ENCODE data around the gene MRPL43.

Gene MRPL43

DNA sequence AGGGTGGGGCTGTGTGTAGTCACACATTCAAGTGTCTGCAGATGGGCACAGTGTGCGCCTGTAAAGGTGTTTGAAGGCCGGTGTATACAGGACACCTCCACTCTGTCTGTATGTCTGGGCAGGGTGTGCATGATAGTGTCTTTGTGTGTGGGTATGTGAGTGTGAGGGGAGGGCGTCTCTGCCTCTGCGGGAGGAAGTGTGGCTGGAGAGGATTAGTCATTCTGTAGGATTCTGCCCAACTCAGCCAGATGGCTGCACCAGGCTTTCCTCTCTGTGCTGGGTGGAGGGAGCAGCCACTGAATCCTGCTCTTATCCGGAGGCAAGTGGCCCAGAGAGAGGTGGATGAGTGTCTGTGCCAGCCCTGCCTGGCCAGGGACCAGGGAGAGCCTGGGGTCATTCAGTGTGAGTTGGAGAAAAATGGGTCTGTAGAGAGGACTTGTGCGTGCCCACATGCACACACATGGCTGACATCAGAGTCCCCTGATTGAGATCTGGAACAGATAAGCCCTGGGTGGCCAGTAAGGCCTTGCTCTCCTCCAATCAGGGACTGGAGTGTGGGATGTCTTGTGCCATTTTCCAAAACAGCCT, 45.4 kb upstream of the MRPL43 start:
- peak overlapping the region; percentile 88 for H3K4me3 ChIP-seq (ENCODE audit: low read depth, low read length)
- no peak for TF ChIP-seq CTCF (IDR thresholded peaks at IDR 0.05; ENCODE audit: low read depth, low read length, missing control alignments)
- peak; percentile 75 for DNase-seq (ENCODE audit: low read depth)
- in situ Hi-C loops (cut with HindIII; ENCODE audit: low sequenced_read_pairs): loop anchor here (5.0 kb wide), 1 partner anchor 35 kb away; the partner anchor contains the start of gene LZTS2

DNA sequence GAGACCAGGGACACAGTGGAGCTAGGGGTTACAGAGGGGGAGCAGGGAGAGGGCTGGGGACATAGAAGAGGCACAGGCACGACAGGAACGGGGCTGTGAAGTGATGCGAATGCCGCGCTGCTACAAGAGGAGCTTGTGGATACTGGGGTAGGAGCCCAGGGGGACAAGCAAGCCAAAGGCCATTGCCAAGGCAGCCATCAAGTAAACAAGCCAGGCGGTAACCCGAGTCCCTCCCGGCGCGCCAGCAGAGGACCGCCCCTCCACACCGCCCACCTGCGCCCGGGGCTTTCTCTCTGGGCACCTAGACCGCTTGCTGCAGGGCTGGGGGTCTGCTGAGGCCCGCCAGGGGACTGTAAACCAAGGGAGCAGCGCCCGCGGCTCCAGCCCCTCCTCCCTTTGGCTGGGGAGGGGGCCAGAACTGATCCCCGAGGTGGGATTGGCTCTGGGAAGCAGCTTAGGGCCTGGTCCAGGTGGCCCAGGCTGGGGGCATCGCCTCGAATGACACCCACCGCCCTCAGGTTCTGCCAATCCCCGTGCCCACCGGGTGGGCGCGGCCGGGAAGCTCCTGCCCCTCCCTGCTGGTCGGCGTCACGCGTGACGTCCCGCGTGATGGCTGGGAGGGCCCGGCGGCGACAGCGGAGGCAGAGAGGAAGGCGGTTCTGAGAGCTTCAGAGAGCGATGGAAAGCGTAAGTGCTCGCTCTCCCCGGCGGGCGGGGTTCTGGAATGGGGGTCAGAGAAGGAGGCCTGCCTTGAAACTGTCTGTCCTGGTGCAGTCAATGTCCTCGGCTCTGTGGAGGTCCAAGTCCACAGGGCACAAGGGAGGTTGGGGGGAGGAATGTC, 44.7 kb upstream of the MRPL43 start:
- no peak for DNase-seq (ENCODE audit: low read depth)
- TF ChIP-seq CTCF (IDR thresholded peaks at IDR 0.05; ENCODE audit: low read depth, low read length, missing control alignments): no peak
- peak overlapping the region; percentile 88 for H3K4me3 ChIP-seq (ENCODE audit: low read depth, low read length)
- in situ Hi-C loops (cut with HindIII; ENCODE audit: low sequenced_read_pairs): loop anchor here (5.0 kb wide), 1 partner anchor 35 kb away; the partner anchor contains the start of gene LZTS2

DNA sequence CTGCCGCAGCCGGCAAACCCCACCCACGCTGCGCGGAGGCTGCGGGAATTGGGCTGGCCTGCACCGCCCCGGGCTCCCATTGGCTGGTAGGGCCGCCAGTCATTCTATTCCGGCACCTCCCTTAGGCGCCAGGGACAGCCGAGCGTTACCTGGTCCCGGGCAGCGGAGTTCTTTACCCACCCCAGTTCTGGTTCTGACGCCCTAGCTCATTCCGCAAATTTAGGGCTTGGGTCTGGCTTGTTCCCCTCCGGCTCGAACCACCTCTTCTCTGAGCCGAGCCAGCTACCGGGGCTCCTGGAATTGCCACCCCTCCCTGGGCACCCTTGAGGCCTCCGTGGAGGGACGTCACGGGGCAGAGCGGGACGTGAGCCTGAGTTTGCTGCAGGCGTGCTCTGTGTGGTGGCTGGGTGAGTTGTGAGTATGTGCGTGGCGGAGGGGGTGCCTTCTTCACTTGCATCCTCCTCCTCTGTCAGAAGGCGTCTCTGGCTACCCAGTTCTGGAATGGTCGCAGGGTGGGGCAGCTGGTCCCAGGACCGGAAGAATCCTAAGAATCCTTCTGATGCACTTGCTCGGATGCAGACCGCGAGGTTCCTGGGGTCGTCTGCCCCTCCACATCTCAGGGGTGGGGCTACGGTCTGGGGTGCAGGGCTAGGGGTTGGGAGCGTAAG, 44.0 kb upstream of the MRPL43 start, which contains the start of the genes PDZD7 and SFXN3:
PDZD7 (minus strand) TSS at position 2 of the 668 bp plus-strand sequence. CDS start 910 bp downstream, outside the sequence.
SFXN3 (plus strand) TSS at position 107 of the 668 bp plus-strand sequence. CDS start 3,461 bp downstream, outside the sequence.
- H3K4me3 ChIP-seq (ENCODE audit: low read depth, low read length): peak within 1 kb of the TSS; percentile 88
- in situ Hi-C loops (cut with HindIII; ENCODE audit: low sequenced_read_pairs): loop anchor here (5.0 kb wide), 1 partner anchor 34 kb away; the partner anchor contains the start of gene LZTS2
- no peak for TF ChIP-seq CTCF (IDR thresholded peaks at IDR 0.05; ENCODE audit: low read depth, low read length, missing control alignments)
- DNase-seq (ENCODE audit: low read depth): peak; percentile 76

DNA sequence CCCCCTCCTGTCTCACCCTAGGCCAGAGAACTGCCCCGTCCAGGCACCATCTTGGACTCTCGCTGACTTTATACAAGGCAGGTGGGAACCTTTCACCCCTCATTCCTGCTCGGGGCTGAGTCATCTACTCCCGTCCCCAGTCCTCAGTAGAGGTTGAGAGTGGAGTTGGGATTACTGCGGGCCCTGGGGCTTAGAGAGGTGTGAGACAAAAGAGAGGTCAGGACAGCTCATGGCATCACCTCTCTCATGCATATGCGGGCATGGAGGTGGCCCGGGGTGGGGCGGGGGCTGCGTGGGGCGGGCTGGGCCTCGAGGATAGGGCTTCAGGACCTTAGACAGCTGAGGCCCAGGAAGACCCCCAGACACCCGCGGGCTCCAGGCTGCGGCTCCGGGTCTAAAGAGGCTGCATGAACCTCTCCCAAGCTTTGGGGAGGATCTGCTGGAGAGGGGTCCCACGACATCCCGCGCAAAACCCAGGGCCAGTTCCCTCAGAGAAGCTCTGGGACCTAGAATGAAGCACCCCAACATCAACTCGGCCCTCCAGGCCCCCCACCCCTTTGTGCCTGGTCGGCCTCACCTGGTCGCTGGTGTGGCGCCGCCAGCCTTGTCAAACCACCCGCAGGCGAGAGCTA, 43.3 kb upstream of the MRPL43 start:
- DNase-seq (ENCODE audit: low read depth): no peak
- no peak for TF ChIP-seq CTCF (IDR thresholded peaks at IDR 0.05; ENCODE audit: low read depth, low read length, missing control alignments)
- peak overlapping the region; percentile 88 for H3K4me3 ChIP-seq (ENCODE audit: low read depth, low read length)
- in situ Hi-C loops (cut with HindIII; ENCODE audit: low sequenced_read_pairs): loop anchor here (5.0 kb wide), 1 partner anchor 33 kb away; the partner anchor contains the start of gene LZTS2

DNA sequence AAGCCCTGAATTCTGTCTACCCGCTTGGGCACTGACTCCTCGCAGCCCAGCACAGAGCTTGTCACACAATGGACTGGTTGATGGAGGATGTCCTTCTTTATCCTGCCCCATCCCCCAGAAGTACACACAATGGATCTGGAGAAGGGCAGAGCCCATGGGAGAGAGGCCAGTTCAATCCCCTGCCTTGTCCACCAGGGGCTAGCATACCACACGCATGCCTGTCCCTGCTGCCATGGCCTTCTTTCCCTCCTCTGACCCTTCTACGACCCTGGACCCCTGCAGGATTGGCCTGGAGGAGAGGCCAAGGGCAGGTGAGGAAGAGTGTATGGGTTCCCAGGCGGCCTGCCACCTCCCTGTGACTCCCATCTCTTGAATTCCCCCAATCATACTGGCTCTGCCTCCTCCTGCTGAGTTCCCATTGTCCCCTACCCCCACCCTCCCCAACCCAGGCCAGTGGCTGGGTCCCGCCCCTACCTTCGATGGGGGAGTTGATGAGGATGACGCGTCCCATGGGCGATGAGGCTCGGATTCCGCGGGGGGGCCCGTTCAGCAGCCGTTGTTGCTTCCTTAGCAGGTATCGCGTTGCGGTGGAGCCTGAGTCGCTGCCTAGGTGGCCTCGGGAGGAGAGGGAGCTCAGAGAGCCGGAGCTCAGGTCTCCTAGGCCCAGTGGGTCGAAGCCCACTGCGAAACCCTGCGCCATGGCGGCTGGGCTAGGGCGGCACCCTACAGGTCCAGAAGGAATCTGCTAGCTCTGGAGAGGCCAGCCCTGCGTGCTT, 42.4 kb upstream of the MRPL43 start:
- H3K4me3 ChIP-seq (ENCODE audit: low read depth, low read length): no peak overlapping the region
- in situ Hi-C loops (cut with HindIII; ENCODE audit: low sequenced_read_pairs): loop anchor here (5.0 kb wide), 1 partner anchor 32 kb away; the partner anchor contains the start of gene LZTS2
- no peak for TF ChIP-seq CTCF (IDR thresholded peaks at IDR 0.05; ENCODE audit: low read depth, low read length, missing control alignments)
- DNase-seq (ENCODE audit: low read depth): no peak
